ENCODE data around the gene ABCD1.
A peak's percentile ranks its signal among the peaks of the same experiment; 100 is the strongest.
"Not testable (repeated sequence)": the region's sequence is repeated elsewhere in the genome, so short reads cannot be mapped to it uniquely, and the experiment has no call there.

Gene ABCD1

GRCh38 chrX:153743468-153744209, 19.0 kb downstream of the ABCD1 start:
- POLR2A ChIA-PET; H3K9me3 ChIP-seq (ENCODE audit: control insufficient read depth, insufficient read depth, low read depth, low read length); H3K4me3 ChIP-seq (ENCODE audit: low read depth, low read length); H3K4me1 ChIP-seq (ENCODE audit: control insufficient read depth, insufficient read depth, low read length); CTCF ChIA-PET; H3K27ac ChIP-seq (ENCODE audit: extremely low read depth, low read depth, low read length); H3K36me3 ChIP-seq (ENCODE audit: control insufficient read depth in 2 of 2, insufficient read depth in 1 of 2, low read length in 2 of 2): not testable (repeated sequence)
- TF ChIP-seq KLF1 (tag by site-specific recombination; IDR thresholded peaks at IDR 0.05), result peak; percentile 90

GRCh38 chrX:153744210-153745066, 19.8 kb downstream of the ABCD1 start:
- H3K4me3 ChIP-seq (ENCODE audit: low read depth, low read length), result no peak overlapping the region
- ChIA-PET POLR2A (no interaction called here), CTCF (no interaction called here)
- H3K4me1 ChIP-seq (ENCODE audit: control insufficient read depth, insufficient read depth, low read length), result no peaks in the 10 kb centered on the region
- no peaks in the 10 kb centered on the region for H3K9me3 ChIP-seq (ENCODE audit: control insufficient read depth, insufficient read depth, low read depth, low read length)
- no peak overlapping the region for H3K27ac ChIP-seq (ENCODE audit: extremely low read depth, low read depth, low read length)
- peaks cover 0 to 9% of the 10 kb centered on the region in 2 experiments; a peak in 1 of 3 replicates for H3K36me3 ChIP-seq (ENCODE audit: control insufficient read depth in 2 of 2, insufficient read depth in 1 of 2, low read length in 2 of 2)
- TF ChIP-seq ZNF433 (tag by site-specific recombination; IDR thresholded peaks at IDR 0.05; ENCODE audit: low read depth) (no peak), ZBTB48 (tag by site-specific recombination; IDR thresholded peaks at IDR 0.05) (no peak), ZNF843 (tag by site-specific recombination; IDR thresholded peaks at IDR 0.05) (no peak), HOXC10 (CRISPR knock-in tag; IDR thresholded peaks at IDR 0.05) (no peak), ZNF169 (tag by site-specific recombination; IDR thresholded peaks at IDR 0.05) (no peak), ZNF133 (tag by site-specific recombination; IDR thresholded peaks at IDR 0.05) (no peak), ZNF521 (tag by site-specific recombination; IDR thresholded peaks at IDR 0.05) (no peak), BCL11A (tag by site-specific recombination; IDR thresholded peaks at IDR 0.05; ENCODE audit: low read depth) (no peak), ZNF48 (tag by site-specific recombination; IDR thresholded peaks at IDR 0.05) (no peak), ZNF155 (tag by site-specific recombination; IDR thresholded peaks at IDR 0.05) (no peak), PRDM4 (tag by site-specific recombination; IDR thresholded peaks at IDR 0.05) (no peak), INSM2 (tag by site-specific recombination; IDR thresholded peaks at IDR 0.05) (no peak), ZNF37A (tag by site-specific recombination; IDR thresholded peaks at IDR 0.05) (no peak), ZBTB7A (tag by site-specific recombination; IDR thresholded peaks at IDR 0.05; ENCODE audit: low read depth) (no peak), ZNF830 (tag by site-specific recombination; IDR thresholded peaks at IDR 0.05; ENCODE audit: low read depth) (no peak), ZEB2 (tag by site-specific recombination; IDR thresholded peaks at IDR 0.05) (no peak)
- TF ChIP-seq, protein P1, sequence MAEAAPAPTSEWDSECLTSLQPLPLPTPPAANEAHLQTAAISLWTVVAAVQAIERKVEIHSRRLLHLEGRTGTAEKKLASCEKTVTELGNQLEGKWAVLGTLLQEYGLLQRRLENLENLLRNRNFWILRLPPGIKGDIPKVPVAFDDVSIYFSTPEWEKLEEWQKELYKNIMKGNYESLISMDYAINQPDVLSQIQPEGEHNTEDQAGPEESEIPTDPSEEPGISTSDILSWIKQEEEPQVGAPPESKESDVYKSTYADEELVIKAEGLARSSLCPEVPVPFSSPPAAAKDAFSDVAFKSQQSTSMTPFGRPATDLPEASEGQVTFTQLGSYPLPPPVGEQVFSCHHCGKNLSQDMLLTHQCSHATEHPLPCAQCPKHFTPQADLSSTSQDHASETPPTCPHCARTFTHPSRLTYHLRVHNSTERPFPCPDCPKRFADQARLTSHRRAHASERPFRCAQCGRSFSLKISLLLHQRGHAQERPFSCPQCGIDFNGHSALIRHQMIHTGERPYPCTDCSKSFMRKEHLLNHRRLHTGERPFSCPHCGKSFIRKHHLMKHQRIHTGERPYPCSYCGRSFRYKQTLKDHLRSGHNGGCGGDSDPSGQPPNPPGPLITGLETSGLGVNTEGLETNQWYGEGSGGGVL (tag by site-specific recombination; IDR thresholded peaks at IDR 0.05), result no peak
- TF ChIP-seq, protein P2, sequence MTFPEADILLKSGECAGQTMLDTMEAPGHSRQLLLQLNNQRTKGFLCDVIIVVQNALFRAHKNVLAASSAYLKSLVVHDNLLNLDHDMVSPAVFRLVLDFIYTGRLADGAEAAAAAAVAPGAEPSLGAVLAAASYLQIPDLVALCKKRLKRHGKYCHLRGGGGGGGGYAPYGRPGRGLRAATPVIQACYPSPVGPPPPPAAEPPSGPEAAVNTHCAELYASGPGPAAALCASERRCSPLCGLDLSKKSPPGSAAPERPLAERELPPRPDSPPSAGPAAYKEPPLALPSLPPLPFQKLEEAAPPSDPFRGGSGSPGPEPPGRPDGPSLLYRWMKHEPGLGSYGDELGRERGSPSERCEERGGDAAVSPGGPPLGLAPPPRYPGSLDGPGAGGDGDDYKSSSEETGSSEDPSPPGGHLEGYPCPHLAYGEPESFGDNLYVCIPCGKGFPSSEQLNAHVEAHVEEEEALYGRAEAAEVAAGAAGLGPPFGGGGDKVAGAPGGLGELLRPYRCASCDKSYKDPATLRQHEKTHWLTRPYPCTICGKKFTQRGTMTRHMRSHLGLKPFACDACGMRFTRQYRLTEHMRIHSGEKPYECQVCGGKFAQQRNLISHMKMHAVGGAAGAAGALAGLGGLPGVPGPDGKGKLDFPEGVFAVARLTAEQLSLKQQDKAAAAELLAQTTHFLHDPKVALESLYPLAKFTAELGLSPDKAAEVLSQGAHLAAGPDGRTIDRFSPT (tag by site-specific recombination; IDR thresholded peaks at IDR 0.05), result no peak
- TF ChIP-seq, protein P3, sequence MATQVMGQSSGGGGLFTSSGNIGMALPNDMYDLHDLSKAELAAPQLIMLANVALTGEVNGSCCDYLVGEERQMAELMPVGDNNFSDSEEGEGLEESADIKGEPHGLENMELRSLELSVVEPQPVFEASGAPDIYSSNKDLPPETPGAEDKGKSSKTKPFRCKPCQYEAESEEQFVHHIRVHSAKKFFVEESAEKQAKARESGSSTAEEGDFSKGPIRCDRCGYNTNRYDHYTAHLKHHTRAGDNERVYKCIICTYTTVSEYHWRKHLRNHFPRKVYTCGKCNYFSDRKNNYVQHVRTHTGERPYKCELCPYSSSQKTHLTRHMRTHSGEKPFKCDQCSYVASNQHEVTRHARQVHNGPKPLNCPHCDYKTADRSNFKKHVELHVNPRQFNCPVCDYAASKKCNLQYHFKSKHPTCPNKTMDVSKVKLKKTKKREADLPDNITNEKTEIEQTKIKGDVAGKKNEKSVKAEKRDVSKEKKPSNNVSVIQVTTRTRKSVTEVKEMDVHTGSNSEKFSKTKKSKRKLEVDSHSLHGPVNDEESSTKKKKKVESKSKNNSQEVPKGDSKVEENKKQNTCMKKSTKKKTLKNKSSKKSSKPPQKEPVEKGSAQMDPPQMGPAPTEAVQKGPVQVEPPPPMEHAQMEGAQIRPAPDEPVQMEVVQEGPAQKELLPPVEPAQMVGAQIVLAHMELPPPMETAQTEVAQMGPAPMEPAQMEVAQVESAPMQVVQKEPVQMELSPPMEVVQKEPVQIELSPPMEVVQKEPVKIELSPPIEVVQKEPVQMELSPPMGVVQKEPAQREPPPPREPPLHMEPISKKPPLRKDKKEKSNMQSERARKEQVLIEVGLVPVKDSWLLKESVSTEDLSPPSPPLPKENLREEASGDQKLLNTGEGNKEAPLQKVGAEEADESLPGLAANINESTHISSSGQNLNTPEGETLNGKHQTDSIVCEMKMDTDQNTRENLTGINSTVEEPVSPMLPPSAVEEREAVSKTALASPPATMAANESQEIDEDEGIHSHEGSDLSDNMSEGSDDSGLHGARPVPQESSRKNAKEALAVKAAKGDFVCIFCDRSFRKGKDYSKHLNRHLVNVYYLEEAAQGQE (tag by site-specific recombination; IDR thresholded peaks at IDR 0.05), result no peak

Measured in HEK293 (cell line).